ENCODE results near the gene IQSEC1. TPM values are rescaled to one million over a fixed set of nuclear protein-coding genes. Genes with fewer than 3 reads are reported as not detected.

IQSEC1 gene
- total and polyA plus RNA-seq, 9 of the 15 experiments (the other 6 are each of a cell fraction or from before 2014, with no cell fraction given), result 0.56 to 39.0 (median 6.8) TPM

GRCh38 chr3:12966847-12967605, 106.2 kb downstream of the IQSEC1 start (continued):
- TF ChIP-seq RBM25 (IDR thresholded peaks at IDR 0.05; ENCODE audit: low read depth, low read length, severe bottlenecking) (no peak), NR2C2 (CRISPR knock-in tag; IDR thresholded peaks at IDR 0.05) (no peak), NR2C2 (tag; IDR thresholded peaks at IDR 0.05) (no peak), SNRNP70 (optimal IDR thresholded peaks at IDR 0.05; ENCODE audit: low read depth, low read length) (no peak), ZNF696 (CRISPR knock-in tag; conservative IDR thresholded peaks at IDR 0.05) (no peak), CHD7 (IDR thresholded peaks at IDR 0.05; ENCODE audit: low read depth, low read length) (no peak), ZMIZ1 (IDR thresholded peaks at IDR 0.05; ENCODE audit: low read depth in 2 of 2, low read length in 2 of 2) (no peak), POLR2AphosphoS2 (IDR thresholded peaks at IDR 0.05; ENCODE audit: low read length) (no peak), NR3C1 (CRISPR knock-in tag; IDR thresholded peaks at IDR 0.05) (no peak), CBFA2T3 (IDR thresholded peaks at IDR 0.05) (no peak), CSDE1 (IDR thresholded peaks at IDR 0.05) (0 out of 4 replicates have a peak, but pooled peaks of 1 of the 2 experiments have one; percentile 69), RHOXF2B (CRISPR knock-in tag; conservative IDR thresholded peaks at IDR 0.05) (no peak), NR2F6 (CRISPR knock-in tag; IDR thresholded peaks at IDR 0.05) (no peak), TBL1XR1 (IDR thresholded peaks at IDR 0.05; ENCODE audit: low read length in 2 of 2) (no peak)
